NOMO-1 treated with dmso at 0.1 percent for 144 hours (cell line): ENCODE results near the gene SUGCT.

Source experiments
- DNase-seq: peaks from one replicate; lab custom pipeline; 2025; ENCODE audit not compliant: unreplicated experiment; lab: John Stamatoyannopoulos, UW

SUGCT gene

DNA sequence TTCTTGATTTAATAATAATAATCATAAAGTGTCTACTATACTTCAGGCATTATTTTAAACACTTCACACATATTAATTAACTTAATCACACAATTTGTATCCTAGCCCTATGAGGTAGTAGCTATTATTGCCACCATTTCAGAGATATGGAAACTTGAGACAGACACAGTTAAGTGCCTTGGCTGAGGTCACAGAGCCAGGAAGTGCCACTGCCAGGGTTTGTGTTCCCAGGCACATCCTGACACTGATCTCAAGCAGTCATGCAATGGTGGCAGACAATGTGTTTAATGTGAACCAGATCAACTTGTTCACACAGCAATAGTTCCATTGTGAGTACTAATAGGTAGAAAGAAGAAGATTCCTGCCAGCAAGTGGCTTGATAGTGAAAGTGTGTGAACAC is 666.0 kb downstream of the SUGCT start:
- DNase-seq, result no peak

DNA sequence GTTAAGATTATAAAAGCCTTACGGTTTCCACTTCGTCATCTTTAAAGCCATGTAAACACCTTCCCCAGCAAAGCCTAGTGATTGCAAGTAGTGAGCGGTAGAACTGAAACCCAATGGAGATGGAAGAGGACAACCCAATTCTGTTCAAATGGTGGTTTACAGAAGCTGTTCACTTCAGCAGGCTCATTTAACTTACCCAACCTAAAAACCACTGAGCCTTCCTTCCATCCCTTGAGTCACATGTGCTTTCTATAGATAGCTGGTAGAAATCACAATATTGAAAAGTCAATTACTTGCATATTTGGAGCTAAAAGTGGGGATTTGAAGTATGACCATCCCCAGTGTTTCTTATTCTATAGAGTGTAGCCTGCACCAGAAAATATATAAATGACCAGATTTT is 667.7 kb downstream of the SUGCT start:
- DNase-seq, result peak; percentile 78

DNA sequence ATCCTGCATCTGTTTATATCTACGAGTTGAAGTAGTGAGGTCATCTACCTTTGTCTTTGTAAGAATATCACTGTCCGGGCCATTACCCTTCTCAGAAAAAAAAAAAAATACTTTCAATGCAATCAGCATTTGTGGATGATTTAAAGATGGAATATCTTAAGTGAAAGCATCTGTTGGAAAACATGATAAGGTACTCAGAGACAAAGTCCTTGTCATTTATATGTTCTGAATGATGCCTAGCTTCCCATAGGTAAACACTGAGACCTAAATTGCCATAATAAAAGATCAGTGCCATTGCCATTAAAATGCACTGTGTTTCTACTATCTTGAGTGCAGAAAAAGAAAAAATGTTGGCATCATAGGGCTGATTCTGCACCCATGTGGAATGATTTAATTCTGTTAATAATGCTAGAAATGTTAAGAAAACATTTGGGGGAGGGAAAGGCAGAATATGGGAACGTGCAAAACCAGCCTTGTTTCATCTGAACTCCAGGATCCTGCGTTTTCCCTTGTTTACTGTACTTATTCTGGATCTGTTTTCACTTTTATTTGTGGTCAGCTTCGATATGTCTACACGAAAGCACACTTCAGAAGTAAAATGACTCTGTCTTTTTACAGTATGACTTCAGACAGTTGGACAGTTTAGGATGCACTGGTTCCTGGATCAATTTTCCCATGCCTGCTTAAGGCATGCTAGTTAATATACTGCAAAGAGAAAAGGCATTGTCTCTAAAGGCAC is 669.8 kb downstream of the SUGCT start:
- DNase-seq, result no peak

DNA sequence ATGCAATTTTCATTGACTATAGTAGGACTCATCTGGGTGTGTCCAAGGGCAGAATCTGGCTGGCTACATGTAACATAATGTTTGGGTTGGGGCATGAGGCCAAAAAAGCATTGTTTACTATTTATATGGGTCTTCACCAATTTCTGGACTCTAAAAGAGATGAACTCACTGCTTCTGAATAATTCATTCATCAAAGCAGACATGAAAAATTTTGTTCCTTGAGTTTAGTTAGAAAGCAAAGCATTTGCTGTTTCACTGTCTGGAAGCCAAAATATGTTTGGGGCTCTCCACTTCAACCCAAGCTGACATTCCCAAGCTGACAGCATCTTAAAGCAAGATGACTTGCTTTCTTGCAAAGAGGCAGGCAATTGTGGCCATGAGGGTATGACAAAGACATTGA is 670.6 kb downstream of the SUGCT start:
- no peak for DNase-seq

DNA sequence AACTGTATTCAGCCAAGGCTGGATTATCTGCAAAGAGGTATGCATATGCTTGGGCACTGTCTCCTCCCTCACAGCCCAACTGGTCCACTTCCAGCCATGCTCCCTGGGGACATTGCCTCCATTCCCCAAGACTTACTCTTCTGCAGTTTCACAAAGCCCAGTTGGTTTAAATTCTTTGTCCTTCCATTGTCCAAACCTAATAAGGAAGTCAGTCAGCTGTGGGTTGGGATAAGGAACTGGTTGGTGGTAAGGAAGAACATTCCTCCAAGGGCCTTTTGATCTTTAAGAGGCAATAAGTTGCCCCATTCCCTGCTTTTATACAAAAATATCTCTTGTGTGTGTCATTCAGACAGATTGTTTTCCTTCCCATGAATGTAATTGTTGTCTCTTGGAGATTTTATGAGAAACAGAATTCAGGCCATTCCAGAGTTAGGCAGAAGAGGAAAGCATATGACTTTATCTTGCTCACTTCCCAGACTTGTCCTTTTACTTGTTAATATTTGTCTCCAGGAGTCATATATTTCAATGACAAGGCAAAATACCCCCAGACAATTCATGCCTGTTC is 673.7 kb downstream of the SUGCT start:
- DNase-seq, result no peak

DNA sequence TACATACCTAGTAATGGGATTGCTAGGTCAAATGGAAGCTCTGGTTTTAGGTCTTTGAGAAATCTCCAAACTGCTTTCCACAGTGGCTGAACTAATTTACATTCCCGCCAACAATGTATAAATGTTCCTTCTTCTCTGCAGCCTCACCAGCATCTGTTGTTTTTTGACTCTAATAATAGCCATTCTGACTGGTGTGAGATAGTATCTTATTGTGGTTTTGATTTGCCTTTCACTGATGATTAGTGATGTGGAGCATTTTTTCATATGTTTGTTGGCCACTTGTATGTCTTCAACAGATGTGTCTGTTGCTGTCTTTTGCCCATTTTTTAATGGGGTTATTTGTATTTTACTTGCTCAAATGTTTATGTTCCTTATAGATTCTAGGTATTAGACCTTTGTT is 675.5 kb downstream of the SUGCT start:
- DNase-seq, result no peak

DNA sequence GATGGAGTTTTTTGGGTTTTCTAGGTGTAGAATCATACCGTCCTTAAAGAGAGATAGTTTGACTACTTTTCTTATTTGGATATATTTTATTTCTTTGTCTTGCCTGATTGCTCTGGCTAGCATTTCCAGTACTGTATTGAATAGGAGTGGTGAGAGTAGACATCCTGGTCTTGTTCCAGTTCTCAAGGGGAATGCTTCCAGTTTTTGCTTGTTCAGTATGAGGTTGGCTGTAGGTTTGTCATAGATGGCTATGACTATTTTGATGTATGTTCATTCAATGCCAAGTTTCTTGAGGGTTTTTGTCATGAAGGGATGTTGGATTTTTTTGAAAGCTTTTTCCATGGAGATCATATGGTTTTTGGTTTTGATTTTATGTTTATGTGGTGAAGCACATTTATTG is 676.9 kb downstream of the SUGCT start:
- no peak for DNase-seq

DNA sequence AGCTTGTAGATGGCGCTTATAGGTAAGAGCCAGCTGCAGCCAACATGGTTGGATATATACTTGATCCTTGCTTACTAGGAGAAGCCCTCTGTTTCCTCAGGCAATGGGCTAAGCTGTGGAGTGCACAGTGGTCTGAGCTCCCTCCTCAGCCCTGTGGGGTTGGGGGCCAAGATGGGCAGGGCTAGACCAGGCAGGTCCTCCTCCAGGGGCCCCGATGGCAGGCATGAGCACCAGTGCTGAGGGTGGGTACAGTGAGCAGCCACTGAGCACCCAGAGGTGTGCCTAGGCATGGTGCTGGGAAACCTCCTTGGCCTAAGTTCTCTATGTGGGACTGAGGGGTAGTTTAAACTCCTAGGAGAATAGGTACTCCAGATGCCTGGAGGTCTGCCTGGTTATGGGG is 680.2 kb downstream of the SUGCT start:
- no peak for DNase-seq

DNA sequence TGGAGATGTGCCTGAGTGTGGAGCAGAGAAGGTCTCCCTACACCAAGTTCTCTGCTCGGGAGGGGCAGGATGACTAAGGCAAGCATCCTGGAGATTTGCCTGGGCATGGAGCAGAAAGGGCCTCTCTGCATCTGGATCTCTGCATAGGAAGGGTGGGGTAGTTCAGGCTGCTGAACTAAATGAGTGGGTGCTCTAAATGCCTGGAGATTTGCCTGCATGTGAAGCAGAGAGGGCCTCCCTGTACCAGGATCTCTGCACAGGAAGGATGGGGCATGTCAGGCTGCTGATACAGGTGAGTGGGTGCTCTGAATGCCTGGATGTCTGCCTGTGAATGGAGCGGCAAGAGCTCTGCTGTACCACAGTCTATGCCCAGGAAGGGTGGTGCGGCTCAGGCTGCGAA is 680.7 kb downstream of the SUGCT start:
- DNase-seq, result no peak

DNA sequence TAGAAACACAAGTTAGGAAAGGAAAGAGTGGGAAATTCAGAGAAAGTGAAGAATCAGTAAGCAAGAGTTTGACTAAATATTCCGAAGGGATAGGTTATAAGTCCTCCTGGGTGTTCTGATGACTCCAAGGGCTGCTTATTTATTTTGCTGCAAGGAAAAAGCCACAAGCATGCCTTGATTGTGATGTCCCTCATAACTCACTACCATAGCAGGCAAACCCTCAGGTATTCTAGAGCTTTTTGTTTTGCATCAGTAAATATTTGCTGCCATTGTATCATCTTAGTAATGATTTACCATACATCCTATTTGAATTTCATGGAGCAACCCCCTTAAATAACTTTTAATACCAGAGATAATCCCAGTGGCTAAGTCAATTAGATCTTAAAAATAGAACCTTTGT is 688.1 kb downstream of the SUGCT start:
- no peak for DNase-seq

DNA sequence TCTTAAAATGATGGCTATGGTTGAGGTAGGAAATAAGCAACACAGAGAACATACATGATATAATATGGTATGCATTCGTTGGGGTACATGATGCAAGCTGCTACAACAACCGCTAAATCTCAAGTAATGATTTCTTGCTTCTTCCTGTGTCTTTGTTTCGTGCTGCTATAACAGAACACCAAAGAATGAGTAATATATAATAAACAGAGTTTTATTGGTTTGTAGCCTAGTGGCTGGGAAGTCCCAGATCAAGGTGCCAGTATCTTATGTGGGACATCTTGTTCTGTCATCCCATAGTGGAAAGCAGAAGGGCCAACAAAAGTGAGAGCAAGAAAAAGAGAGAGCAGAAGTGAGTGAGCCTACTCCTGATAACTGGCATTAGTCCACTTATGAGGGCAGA is 689.7 kb downstream of the SUGCT start:
- DNase-seq, result no peak

DNA sequence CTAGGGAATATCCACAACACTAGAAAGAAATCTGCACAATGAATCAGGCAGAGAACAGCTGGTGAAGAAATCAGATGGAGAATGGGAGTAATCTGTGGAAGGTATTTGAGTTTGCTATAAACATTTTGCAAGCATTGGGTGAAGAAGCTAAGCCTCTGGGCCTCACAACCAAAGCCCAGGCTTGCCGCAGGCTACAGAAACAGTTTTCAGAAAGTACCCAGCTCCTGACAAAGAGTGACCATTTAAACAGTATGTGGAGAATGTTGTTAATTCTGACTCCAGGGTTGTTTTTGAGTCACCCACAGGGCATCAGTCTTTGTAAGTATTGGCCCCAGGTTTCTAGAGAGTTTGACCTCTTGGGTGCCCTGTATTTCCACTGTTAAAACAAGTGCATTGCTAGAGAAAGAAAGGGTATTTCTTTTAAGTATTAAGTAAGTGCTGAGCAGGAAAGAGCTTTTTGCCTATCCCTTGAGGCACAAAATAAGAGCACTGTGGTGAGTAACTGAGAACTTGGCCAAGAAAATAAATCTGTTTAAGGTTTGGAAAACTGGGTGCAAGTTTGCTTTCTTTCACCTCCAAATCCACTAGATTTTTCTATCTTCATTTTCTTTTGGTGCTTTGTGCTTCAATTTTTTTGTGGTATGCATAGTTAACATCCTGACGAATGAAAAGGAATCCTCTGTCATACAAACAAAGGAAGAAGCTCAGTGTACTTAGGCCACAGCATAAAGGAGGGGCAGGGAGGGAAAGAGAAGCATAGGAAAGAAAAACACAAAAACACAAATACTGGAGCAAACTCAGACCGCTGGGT is 691.8 kb downstream of the SUGCT start:
- DNase-seq, result no peak

DNA sequence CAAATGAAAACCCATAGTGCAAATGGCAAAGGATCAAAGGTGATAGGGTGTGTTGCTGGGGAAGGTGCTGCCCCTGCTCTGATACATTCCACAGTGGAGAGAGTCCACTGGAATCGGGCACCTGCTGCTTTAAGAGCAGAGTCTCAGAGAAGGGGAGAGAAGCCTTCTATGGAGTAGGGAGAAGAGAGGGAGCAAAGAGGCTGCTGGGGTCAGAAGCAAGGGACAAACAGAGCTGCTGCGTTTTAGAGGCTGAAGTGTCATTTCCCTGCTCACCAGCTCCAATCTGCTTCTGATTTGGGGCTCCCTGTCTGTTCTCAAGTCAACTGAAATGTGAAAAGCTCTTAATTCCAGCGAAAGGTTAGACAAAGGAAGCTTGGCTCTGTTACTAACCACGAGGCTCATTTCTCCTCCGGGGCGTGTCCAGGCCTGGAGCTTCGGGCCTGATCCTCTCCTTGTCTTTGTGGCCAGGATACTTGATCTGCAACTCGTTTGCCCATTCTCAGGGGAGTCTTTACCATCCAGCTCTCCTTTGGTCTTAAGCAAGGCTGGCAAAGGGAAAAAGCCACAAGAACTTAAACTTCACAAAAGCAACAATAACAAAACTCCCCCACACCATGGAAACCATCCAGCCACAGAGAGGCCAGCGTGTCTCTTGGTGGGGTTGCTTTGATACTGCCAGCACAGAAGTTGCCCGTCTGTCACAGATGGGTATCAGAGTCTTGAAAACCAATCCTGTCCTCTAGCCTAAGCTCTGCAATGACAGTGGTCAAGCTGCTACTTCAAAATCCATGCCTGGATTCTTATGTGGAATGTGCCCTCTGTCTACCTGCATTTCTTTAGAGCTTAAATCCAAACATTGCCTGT is 692.6 kb downstream of the SUGCT start:
- DNase-seq, result no peak

DNA sequence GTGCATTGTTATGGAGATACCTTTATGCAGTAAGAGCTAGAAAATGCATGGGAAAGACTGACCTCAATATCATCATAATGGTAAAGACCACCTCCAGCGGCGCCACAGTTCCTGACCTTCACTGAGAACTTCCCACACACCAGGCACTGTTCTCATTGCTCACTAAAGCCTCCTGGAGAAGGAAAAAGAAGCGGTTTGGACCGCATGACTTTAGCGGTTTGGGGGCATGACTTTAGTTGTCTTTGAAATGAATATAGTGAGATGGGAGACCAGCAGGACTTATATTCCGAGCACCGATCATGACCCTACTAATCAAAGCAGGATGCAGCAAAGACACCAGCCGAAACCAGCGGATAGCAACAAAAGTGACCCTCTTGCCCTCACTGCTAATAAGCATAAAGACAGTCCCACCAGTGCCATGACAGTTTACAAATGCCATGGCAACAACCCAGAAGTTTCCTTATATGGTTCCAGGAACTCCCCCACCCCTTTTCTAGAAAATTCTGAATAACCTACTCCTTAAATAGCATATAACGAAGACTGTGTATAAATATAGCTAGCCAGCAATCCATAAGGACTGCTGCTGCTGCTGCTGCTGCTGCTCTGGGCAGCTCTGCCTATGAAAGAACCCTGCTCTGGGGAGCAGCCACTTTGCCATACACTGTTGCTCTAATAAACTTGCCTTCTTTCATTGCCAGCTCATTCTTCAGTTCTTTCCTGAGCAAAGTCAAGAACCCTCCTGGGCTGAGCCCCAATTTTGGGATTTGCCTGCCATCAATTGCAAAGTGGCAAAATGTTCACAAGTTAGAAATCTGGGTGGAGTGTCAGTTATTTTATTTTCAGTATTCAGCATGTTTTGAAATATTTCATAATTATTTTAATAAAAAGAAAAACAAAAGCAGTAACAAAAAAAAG is 694.1 kb downstream of the SUGCT start:
- DNase-seq, result no peak

DNA sequence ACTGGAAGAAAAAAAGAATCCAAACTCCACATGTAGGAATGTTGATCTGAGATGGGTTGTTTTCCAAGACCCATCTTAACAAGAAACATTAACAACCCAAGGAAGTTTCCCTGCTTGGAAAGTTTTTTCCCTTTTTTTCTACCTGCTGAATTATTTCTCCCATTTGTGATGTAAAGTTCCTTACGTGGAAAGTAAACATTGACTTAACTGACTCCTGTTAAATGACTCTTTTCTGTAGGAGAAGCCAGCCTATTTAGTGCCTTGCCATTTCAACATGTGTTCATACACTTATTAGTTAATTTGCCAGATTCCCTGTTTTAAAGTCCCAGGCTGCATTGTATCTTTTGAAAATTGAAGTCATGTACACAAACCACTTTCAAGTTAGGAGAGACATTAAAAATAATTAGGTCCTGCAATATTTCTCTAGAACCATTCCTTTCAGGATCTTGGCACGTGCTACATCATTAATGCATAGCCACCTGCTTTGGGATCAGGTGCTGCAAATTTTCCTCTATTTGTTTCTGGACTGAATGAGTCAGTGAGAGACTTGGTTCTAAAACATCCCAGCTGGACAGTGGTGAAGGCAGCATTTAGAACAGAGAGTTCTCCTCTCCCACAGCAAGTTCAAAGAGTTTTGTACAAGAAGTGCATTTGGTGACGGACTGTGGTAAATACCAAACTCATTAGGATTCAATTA is 698.5 kb downstream of the SUGCT start:
- no peak for DNase-seq

DNA sequence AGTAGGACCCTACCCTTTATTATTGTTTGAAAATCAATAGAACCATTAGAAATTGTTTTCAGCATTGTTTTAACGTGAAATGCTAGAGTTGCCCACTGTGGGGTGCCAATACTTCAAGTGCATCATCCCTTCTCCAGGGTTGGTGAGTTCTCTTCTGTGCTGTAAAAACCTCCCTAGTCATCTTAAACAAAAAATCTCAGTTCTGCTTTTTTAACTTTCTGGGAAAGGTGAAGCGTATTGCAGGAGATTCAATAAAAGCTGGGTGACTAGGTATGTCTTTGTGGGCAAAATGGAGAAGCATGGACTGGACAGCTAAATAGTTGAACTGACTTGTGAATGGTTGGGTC is 699.1 kb downstream of the SUGCT start:
- DNase-seq, result peak; percentile 19

DNA sequence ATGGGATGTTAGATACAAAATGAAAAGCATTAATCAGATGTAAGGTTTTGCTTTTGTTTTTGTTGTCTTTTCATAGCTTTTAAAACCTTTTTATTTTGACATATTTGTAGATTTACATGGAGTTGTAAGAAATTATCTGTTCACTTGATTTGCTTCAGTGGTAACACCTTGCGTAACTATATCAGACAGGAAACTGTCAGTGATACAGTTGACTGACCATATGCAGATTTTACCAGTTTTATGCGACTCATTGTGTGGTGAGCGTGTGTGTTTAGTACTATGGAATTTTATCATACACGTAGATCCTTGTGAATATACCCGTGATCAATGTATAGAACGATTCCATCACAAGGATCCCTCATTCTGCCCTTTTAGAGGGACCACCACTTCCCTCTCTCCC is 701.4 kb downstream of the SUGCT start:
- DNase-seq, result no peak

DNA sequence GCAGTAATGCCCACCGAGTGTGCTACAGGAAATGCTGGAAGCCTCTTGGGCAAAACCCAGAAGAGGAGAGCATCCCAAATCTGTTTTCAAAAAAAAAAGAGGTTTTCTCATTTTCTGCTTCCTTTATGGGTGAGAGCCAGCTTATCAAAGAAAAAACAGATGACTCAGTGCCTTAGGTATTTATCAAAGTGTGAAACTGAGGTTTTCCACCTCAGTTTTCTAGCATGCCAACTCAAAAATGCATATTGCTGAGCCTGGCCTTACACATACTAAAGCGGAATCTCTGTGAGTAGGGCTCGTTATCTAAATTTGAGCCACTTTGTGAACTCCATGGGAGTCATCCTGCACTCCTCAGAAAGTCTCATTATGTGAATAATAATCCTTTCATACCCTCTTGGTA is 705.1 kb downstream of the SUGCT start:
- no peak for DNase-seq

DNA sequence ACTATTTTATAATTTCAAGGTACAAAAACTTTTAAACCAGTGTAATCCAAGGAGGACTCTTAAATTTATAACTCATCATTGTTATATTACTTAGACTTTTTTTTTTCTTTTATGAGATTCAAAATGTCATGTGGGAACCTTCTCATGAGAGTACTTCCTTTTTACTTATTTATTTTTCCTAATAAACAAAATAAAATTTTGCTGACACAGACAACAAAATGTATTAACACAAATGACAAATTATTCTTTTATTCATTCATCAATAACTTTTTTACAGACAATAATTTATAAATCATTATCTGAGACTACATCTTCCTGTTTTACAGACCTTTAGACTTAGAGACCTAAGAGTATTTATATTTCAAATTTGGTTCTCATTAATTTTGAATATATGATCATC is 706.2 kb downstream of the SUGCT start:
- no peak for DNase-seq

DNA sequence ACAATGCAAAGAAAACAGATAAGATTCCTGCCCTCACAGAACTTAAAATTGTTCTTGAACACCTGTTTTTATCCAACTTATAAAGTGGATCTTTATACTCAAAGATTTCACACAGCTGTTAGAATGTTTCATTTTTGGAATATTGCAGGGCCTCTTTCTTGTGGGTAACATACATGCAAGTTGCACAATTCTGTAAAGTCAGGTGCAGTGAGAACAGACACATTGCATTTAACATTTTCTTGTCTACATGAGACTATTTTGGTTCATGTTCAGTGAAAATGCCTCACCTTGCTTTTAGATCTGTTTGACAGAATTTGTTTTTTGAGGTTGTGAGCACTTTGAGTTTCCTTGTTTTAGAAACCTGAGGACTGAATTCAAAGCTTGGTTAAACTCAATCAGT is 707.8 kb downstream of the SUGCT start:
- DNase-seq, result no peak
